ENCODE results near the gene CALB2.

DNA sequence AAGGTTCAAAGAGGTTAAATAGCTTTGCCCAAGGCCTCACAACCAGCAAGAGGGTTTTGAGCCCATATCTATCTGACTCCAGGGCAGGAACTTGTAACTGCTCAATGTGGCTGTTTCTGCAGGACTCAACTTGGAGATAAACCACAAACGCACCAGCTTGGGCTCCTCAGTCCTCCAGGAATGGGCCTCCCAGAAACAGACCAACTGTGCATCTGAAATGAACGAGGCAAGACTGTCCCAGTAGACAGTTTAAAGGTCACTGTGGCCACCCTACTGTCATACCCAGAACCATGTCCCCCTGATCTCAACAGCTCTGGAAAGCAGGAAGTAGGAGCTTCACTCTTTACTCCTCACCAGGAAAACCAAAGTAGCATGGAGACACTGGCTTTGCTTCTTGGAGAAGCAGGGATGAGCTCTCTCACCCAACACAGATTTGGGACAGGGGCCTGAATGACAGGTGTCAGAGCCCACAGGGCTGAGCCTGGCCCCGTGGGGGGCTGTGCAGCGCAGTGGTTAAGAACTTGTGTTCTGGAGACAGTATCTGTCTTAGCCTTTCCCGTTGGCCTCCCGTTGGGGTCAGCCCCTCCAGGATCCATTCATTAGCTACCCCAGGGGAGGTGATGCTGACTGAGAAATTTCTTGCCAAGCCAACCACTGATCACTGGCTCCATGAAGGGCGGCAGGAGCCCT, 2.3 kb upstream of the CALB2 start:
- TF ChIP-seq, protein P1, sequence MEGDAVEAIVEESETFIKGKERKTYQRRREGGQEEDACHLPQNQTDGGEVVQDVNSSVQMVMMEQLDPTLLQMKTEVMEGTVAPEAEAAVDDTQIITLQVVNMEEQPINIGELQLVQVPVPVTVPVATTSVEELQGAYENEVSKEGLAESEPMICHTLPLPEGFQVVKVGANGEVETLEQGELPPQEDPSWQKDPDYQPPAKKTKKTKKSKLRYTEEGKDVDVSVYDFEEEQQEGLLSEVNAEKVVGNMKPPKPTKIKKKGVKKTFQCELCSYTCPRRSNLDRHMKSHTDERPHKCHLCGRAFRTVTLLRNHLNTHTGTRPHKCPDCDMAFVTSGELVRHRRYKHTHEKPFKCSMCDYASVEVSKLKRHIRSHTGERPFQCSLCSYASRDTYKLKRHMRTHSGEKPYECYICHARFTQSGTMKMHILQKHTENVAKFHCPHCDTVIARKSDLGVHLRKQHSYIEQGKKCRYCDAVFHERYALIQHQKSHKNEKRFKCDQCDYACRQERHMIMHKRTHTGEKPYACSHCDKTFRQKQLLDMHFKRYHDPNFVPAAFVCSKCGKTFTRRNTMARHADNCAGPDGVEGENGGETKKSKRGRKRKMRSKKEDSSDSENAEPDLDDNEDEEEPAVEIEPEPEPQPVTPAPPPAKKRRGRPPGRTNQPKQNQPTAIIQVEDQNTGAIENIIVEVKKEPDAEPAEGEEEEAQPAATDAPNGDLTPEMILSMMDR (IDR thresholded peaks at IDR 0.05) = no peak
- TF ChIP-seq POLR2A (IDR thresholded peaks at IDR 0.05) = no peak

All from uterus (tissue), 2 donors.